Pons (tissue), 1 donor: ENCODE data around the gene CDKN1C.

Experiments used
- DNase-seq: peaks from one replicate; pipeline ENCODE4 v3.0.0-alpha.2; 2016; ENCODE audit warnings: low spot score

The CDKN1C gene

GRCh38 chr11:2844996-2845395 lies 40.6 kb downstream of the CDKN1C start:
- no peak for DNase-seq

GRCh38 chr11:2844116-2844842 lies 41.3 kb downstream of the CDKN1C start:
- DNase-seq: no peak

- DNase-seq: no peak
Observed at GRCh38 chr11:2843551-2843950, 42.0 kb downstream of the CDKN1C start.

GRCh38 chr11:2842876-2843275 lies 42.7 kb downstream of the CDKN1C start:
- DNase-seq: no peak

GRCh38 chr11:2841411-2842190 lies 44.0 kb downstream of the CDKN1C start:
- no peak for DNase-seq

- DNase-seq: no peak
Observed at GRCh38 chr11:2839395-2839943, 46.1 kb downstream of the CDKN1C start.

GRCh38 chr11:2838676-2839294 lies 46.8 kb downstream of the CDKN1C start:
- DNase-seq: no peak

GRCh38 chr11:2838091-2838490 lies 47.5 kb downstream of the CDKN1C start:
- DNase-seq: no peak

GRCh38 chr11:2837651-2838050 lies 47.9 kb downstream of the CDKN1C start:
- no peak for DNase-seq

GRCh38 chr11:2837096-2837601 lies 48.4 kb downstream of the CDKN1C start:
- no peak for DNase-seq

GRCh38 chr11:2836315-2837095 lies 49.1 kb downstream of the CDKN1C start:
- no peak for DNase-seq

GRCh38 chr11:2835751-2836150 lies 49.8 kb downstream of the CDKN1C start:
- no peak for DNase-seq

GRCh38 chr11:2835296-2835695 lies 50.3 kb downstream of the CDKN1C start:
- DNase-seq: no peak

GRCh38 chr11:2834503-2835273 lies 50.9 kb downstream of the CDKN1C start:
- no peak for DNase-seq

- no peak for DNase-seq
Observed at GRCh38 chr11:2833716-2834502, 51.7 kb downstream of the CDKN1C start.
